Brain pericyte (primary cell): ENCODE results near the gene LACTB.

Experiments
- DNase-seq: peaks from one replicate; pipeline ENCODE4 v3.0.0-alpha.2; 2012; ENCODE audit warnings: low read depth, low spot score

The LACTB gene

GRCh38 chr15:63169788-63170187 is 48.1 kb downstream of the LACTB start:
- DNase-seq = no peak

DNA sequence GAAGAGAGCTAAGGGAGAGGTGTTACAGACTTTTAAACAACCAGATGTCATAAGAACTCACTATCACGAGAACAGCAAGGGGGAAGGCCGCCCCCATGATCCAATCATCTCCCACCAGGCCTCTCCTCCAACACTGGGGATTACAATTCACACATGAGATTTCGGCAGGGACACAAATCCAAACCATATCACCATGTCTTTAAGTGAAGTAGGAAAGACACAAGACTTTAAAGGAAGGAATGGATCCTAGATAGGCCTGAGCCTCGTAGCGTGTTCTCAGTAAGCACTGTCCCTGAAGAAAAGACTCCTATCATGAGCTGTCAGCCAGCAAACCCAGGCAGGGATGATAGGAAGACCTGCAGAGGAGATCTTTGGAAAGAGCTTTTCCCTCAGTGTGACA is 50.7 kb downstream of the LACTB start:
- no peak for DNase-seq

DNA sequence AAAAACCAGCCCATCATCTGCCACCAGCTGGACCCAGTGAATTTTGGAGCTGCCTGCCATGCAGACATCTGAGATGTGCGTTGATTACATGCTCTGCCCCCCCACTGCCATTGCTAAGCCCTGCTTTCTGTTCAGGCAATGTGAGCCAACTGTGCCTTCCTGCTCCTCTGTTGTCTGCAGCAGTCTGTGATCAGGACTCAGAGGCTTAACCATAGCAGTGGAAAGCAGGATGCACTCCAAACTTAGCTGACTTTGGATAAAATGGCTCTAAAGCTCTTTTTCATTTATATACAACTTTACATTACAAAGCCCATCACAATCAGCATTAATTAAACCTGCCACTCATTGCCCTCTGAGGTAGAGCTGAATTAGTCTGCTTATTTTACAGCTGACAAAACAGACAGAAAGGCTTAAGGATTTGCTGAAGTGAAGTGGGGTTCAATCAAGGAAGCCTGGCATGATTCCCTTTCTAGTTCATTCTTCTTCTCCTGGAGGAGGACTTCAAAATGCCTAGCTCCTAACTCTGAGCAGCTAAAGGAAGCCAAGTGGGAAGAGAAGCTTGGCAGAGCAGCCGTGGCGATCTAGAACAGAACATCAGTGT is 51.3 kb downstream of the LACTB start:
- no peak for DNase-seq

- DNase-seq = no peak
Observed at GRCh38 chr15:63176302-63176701, 54.6 kb downstream of the LACTB start.

DNA sequence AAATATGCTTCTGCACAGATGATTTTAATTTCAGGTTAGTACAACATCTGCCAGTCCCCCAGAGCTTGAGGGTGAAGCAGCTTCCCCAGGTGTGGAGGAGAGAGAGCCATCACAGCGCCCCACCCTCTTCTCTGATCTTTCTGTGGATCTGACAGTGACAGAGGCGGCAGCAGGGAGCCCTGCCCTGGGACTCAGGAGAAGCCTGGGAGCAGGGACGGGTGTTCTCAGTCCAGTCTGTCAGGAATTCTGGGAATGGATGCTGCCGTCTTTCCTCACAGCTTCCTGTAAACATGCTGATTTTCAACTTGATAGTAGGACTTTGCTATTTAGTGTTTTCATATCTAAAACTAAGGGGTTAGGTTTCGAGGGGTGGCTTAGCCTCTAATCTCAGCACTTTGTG is 56.4 kb downstream of the LACTB start:
- DNase-seq = no peak

DNA sequence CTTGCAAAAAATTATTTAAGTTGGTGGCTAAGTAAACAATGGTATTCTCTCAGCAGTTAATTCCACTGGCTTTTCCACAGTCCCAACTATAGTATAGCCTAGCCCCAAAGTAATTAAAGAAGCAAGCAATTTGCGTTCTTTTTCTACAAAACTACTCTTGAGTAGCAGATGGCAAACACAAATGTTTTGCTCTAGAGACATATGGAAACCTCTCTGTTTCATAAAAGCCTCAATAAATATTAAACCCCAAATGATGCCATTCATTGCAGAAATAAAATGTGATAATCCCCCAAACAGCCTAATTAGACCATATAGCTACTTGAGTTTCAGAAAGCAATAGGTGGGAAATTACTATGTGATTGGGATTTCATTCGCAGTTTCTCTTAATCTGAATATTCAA is 59.1 kb downstream of the LACTB start:
- DNase-seq = no peak

DNA sequence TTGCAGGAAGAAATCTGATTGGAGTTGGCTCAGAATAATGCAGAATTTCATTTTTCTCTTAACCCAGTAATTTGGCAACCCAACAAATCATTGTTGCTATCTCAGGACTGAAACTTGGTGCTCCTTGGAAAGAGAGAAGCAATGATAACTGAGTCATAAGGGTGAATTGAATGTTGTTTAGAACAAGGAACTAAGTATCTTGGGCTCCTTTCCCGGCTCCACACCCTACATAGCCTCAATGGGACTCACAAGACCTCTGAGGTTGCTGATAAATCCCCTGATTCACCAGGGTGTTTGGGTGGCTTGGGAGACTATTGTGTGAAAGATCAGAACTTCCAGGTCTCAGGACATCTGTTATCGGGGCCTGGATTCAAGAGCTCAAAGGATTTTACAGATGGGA is 60.0 kb downstream of the LACTB start:
- no peak for DNase-seq

GRCh38 chr15:63185206-63185605 is 63.5 kb downstream of the LACTB start:
- no peak for DNase-seq

- no peak for DNase-seq
Observed at GRCh38 chr15:63186065-63186464, 64.4 kb downstream of the LACTB start.

DNA sequence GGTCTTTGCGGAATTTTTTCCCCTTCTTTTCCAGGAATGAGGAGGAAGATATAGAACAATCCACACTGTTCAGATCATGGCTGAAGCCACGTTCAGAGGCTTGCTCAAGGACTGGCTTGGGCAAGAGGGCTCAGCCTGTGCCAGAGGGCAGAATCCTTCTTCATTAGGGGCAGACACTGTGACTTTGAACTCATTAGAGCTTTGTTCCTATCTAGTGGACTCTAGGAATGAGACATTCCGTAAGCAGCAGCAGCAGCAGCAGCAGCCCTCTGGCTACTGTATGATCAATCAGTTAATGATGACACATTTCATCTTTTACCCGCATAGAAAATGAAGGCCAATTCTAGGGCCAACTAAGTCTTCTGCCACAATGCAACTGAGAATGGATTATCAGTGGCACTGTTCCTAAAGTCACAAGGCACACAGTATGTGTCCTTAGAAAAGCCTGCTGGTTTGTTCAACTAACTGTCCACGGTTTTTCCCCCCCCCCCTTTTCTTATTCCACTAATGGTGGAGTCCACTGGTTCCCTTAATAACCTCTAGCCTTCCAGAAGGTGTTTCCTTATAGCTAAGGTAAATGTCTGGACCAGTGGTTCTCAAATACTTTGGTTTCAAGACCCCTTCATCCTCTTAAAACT is 66.0 kb downstream of the LACTB start:
- no peak for DNase-seq

GRCh38 chr15:63188247-63188925 is 66.7 kb downstream of the LACTB start:
- no peak for DNase-seq

DNA sequence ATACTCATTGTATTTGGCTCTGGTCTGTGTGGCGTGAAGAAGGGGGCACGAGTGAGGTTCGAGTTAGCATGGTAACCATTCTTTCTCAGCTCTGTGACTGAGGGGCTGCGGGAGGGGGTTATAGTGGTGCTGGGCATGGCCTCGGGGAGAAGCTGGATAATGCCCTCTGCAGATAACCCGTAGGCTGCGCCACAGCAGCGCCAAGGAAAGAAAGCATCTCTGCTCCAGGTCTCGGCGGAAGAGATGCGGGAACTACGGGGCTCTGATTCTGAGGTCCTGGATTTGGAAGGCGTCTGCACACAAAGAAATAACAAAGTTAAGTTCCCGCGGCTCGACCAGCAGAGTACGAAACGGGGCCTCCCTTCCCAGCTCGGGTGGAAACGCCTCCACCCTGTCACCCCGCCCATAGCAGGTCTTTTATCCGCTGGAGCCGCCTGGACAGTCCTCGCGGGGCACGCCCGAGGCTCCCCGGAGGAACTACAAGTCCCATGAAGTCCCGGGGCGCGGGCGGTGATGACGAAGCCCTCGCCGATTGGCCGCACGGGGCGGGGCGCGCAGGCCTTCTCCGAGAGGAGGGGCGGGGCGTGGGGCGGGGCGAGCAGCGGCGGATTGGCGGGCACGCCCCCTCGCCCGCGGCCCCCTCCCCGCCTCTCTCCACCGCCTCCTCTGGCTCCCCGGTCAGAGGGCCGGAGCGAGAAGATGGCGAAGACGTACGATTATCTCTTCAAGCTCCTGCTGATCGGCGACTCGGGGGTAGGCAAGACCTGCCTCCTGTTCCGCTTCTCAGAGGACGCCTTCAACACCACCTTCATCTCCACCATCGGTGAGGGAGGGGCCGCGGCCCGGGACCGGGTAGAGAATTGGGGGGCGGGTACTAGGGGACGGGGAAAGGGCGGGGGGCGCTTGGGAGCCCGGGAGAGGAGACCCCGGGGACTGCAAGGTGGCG is 67.5 kb downstream of the LACTB start, which contains the start of gene RAB8B:
RAB8B (plus strand) TSS at position 681 of the 946 bp plus-strand sequence; CDS start at position 700, 19 bp downstream.
- DNase-seq = peak; percentile 84

DNA sequence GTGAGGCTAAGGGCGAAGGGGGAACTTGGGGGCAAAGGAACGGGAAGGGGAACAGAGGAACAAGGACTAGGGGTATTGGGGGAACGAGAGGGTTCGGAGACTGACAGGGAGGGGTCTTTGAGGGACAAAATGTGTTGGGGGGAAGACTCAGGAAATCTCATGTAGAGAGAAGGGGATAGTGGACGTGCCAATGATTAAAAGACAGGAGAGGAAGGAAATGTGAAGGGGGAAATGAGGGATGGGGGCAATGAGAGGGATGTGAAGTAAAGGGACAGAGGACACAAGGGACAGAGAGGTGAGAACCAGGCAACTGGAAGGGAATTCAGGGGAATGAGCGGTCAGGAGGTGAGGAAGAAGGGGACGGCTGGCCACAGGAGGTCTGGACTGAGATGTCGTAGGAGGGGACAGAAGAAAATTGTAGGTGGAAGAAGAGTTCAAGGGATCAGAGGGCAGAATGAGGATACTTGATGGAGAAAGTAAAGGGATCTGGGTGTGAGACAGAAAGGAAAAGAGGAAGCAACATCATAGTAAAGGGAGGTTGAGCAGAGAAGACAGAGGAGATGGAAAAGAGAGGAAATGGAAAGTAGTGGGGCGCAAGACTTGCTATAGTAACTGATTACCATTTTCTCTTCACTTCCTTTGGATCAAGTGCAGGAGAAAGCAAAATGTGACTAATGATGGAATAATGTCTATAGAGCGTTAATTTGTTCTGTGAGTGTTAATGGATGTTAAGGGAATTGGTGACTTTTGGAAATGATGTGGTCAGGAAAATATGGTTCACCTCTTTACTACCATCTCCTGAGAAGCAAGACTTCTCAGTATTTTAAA is 68.5 kb downstream of the LACTB start:
- DNase-seq = no peak

GRCh38 chr15:63190769-63191649 is 69.3 kb downstream of the LACTB start:
- no peak for DNase-seq
